HG02763 (cell line): ENCODE measurements around the gene DEGS1.

Experiments used
- ATAC-seq: cut with Tn5 transposase; IDR thresholded peaks from one replicate; pipeline ENCODE4 v1.9.1; 2021; ENCODE audit warnings: mild to moderate bottlenecking, moderate library complexity; ENCODE audit not compliant: unreplicated experiment

Gene DEGS1

DNA sequence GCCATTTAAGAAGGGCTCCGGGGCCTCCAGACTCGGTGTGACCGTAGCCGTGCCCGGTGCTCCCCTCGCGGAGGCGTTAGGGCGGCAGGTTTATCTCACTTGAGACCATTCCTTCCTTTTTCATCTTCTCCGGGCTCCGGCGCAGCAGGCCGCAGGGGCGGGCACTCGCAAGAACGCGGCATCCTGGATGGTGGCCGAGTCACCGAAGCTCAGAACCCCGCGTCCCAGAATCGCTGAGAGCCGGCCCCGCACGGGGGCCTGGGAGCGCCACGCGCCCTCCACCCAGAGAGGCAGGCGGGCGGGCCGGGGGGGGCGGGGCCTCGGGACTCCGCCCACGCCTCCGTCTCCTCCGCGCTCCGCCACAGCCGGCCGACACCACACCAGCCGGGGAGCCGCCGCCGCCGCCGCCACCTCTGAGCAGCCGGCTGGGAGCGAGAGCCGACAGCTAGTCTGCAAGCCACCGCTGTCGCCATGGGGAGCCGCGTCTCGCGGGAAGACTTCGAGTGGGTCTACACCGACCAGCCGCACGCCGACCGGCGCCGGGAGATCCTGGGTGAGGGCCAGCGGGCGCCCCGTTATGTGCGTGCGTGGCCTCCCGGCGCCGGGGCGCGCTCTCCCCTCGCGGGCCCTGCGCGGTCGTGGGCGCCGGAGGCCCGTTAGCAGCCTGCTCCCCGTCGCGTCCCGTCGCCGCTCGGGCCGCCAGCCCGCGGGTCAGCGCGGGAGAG is at the start of gene DEGS1:
DEGS1 (plus strand) TSS at position 375 of the 725 bp plus-strand sequence; CDS start at position 472, 97 bp downstream.
- ATAC-seq: peak; percentile 69

- no peak for ATAC-seq
Measured at GRCh38 chr1:224133741-224134299, 49.2 kb upstream of the DEGS1 start.

GRCh38 chr1:224137518-224137917 is 45.5 kb upstream of the DEGS1 start:
- ATAC-seq: no peak

- ATAC-seq: no peak
Measured at GRCh38 chr1:224138198-224138597, 44.8 kb upstream of the DEGS1 start.

- ATAC-seq: no peak
Measured at GRCh38 chr1:224141693-224142092, 41.3 kb upstream of the DEGS1 start.

GRCh38 chr1:224149709-224150108 is 33.3 kb upstream of the DEGS1 start:
- no peak for ATAC-seq

GRCh38 chr1:224151117-224151516 is 31.9 kb upstream of the DEGS1 start:
- no peak for ATAC-seq

- ATAC-seq: no peak
Measured at GRCh38 chr1:224157316-224157715, 25.7 kb upstream of the DEGS1 start.

GRCh38 chr1:224159541-224159940 is 23.5 kb upstream of the DEGS1 start:
- no peak for ATAC-seq

DNA sequence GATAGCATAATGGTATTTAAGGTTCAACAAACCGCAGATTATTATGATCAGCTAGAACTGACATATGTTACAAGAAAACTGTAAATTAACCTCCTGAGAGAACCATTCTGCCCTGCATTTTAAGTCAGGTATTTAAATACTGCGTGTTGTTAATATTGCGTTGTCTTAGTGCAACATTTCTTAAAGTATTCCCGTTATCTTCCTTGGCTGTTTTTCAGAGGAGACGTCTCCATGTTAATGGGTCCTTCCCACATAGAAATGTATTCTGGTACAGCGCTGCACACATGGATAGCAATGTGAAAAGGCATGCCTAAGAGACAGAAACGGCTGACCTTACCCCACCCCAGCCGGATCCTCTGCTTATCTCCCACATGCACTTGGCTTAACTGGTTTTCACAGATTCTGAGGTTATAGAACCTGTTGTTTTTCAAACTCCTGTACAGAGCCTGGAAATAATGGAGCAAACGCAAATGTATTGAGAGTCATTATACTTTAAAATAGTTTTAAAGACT is 22.8 kb upstream of the DEGS1 start:
- ATAC-seq: no peak

- ATAC-seq: no peak
Measured at GRCh38 chr1:224162768-224163167, 20.3 kb upstream of the DEGS1 start.

DNA sequence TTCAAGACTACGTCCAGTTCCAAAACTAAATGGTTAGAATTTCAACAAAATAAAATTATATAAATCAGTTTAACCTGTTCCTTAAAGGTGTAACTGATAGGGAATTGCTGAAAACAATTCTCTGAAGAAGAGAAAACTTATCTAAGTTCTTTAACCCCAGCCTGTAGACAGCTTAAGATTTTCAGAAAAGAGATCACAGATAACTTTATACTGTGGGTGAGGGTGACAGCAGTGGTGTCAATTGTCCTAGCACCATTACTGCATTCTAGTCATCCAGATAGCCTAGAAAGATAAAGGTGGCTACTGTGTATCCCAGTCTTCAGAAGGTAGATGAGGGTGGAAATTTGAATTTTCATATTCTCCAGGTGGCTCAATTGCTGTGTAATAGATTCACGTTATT is 19.7 kb upstream of the DEGS1 start:
- no peak for ATAC-seq

GRCh38 chr1:224168859-224169380 is 14.1 kb upstream of the DEGS1 start:
- peak; percentile 86 for ATAC-seq

GRCh38 chr1:224169718-224170270 is 13.2 kb upstream of the DEGS1 start:
- ATAC-seq: no peak

DNA sequence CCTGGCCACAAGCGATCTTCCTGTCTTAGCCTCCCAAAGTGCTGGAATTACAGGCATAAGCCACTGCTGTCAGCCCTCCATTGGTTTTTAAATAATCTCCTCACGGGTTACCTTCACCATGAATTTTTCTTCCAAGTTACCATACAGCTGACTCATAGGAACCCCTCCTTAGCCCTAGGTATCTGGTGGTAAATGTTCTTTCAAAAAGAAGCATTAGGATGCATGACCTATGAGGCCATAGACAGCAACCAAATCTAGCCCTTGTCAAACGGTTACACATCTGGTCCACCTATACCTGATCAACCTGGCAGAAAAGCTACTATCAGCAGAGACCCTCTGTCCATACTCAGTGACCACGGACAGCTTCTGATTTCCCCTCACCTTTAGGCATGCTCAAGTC is 12.7 kb upstream of the DEGS1 start:
- ATAC-seq: no peak

DNA sequence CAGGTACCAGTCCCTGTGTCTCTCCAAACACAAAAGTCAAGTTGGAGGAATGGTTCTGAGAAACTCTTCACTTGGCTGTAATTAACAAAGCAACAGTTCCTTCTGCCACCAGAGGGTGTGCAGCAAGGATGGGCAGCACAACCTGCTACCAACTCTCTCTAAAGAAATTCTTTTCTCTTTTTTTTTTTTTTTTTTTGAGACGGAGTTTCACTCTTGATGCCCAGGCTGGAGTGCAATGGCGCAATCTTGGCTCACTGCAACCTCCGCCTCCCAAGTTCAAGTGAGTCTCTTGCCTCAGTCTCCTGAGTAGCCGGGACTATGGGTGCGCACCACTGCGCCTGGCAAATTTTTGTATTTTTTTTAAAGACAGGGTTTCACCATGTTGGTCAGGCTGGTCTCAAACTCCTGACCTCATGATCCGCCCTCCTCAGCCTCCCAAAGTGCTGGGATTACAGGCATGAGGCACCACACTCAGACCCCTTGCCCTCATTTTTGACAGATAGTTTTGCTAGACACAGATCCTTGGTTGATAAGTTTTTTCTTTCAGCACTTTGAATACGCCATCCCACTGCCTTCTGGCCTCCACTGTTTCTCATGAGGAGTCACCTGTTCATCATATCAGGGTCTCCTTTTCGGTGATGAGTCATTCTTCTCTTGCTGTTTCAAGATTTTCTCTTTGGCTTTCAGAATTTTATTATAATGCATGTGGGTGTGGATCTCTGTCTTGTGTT is 12.1 kb upstream of the DEGS1 start:
- ATAC-seq: no peak

GRCh38 chr1:224172229-224172628 is 10.8 kb upstream of the DEGS1 start:
- ATAC-seq: no peak

- no peak for ATAC-seq
Measured at GRCh38 chr1:224173523-224173922, 9.5 kb upstream of the DEGS1 start.

- ATAC-seq: no peak
Measured at GRCh38 chr1:224175617-224176016, 7.4 kb upstream of the DEGS1 start.

GRCh38 chr1:224177356-224177999 is 5.6 kb upstream of the DEGS1 start:
- ATAC-seq: no peak

DNA sequence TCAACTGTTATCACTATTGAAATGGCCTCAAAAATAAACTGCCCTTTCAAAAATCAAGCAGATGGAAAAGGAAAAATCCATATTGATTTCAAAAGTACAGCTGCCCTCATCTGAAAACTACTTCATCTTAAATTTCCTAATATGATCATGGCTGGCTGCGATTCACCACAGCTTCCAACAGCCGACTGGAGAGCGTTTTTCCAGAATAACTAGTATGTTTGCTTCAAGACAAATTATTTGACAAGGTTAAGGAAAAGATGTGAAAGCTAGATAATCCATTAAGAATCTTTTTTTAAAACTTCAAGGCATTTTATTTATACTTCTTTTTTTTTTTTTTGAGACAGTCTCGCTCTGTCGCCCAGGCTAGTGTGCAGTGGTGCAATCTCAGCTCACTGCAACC is 4.1 kb upstream of the DEGS1 start:
- no peak for ATAC-seq
